NT2/D1 (cell line): ENCODE measurements around the gene SCEL.

ENCODE experiments used
- DNase-seq: peaks from one replicate; pipeline ENCODE4 v3.0.0-alpha.2; 2011; ENCODE audit warnings: low read depth, low spot score
- H3K27me3 ChIP-seq: 2 replicates; pipeline ENCODE4 v1.6.0; 2011; ENCODE audit warnings: mild to moderate bottlenecking; ENCODE audit not compliant: insufficient read length, insufficient read depth
- H3K36me3 ChIP-seq: 2 replicates; pipeline ENCODE4 v1.6.1; 2011; ENCODE audit warnings: mild to moderate bottlenecking, low read length, mixed read lengths; ENCODE audit not compliant: insufficient read depth, insufficient read length
- H3K4me1 ChIP-seq: 2 replicates; pipeline ENCODE4 v1.5.1; 2011; ENCODE audit not compliant: insufficient read depth, insufficient read length
- H3K4me3 ChIP-seq: 2 replicates; pipeline ENCODE4 v1.5.1; 2011; ENCODE audit warnings: low read depth; ENCODE audit not compliant: insufficient read length
- H3K9ac ChIP-seq: 2 replicates; pipeline ENCODE4 v1.6.0; 2011; ENCODE audit warnings: low read depth; ENCODE audit not compliant: insufficient read length
- H3K9me3 ChIP-seq: 2 replicates; pipeline ENCODE4 v1.5.1; 2011; ENCODE audit warnings: mild to moderate bottlenecking, low read length; ENCODE audit not compliant: insufficient read depth
- SUZ12 ChIP-seq: IDR thresholded peaks from 2 replicates; pipeline ENCODE4 v1.6.1; 2011; ENCODE audit not compliant: insufficient read length, insufficient read depth; ENCODE audit errors: extremely low read depth
- YY1 ChIP-seq: IDR thresholded peaks from 2 replicates; pipeline ENCODE4 v1.6.1; 2011; ENCODE audit not compliant: insufficient read length, insufficient read depth
- ZNF274 ChIP-seq: IDR thresholded peaks from 2 replicates; pipeline ENCODE4 v1.6.1; 2011; ENCODE audit warnings: mild to moderate bottlenecking, low read depth, low read length

SCEL gene

GRCh38 chr13:77521595-77522367, 13.7 kb upstream of the SCEL start:
- H3K36me3 ChIP-seq: no peaks in the 10 kb centered on the region
- H3K9ac ChIP-seq: no peak overlapping the region
- TF ChIP-seq SUZ12 (no peak), YY1 (no peak), ZNF274 (no peak)
- no peaks in the 10 kb centered on the region for H3K9me3 ChIP-seq
- no peak overlapping the region for H3K4me3 ChIP-seq
- H3K4me1 ChIP-seq: no peaks in the 10 kb centered on the region
- peak; percentile 27 for DNase-seq
- no peaks in the 10 kb centered on the region for H3K27me3 ChIP-seq

- Histone ChIP-seq H3K9ac (no peak overlapping the region), H3K9me3 (no peaks in the 10 kb centered on the region), H3K4me1 (no peaks in the 10 kb centered on the region), H3K4me3 (no peak overlapping the region), H3K27me3 (no peaks in the 10 kb centered on the region), H3K36me3 (no peaks in the 10 kb centered on the region)
- DNase-seq: no peak
- TF ChIP-seq YY1 (no peak), ZNF274 (no peak), SUZ12 (no peak)
These were observed 13.1 kb upstream of the SCEL start for GRCh38 chr13:77522444-77522843.

GRCh38 chr13:77523386-77523785, 12.1 kb upstream of the SCEL start:
- no peak for DNase-seq
- TF ChIP-seq SUZ12: no peak
- TF ChIP-seq YY1: no peak
- no peak for TF ChIP-seq ZNF274

GRCh38 chr13:77523834-77524728, 11.4 kb upstream of the SCEL start:
- Histone ChIP-seq H3K9me3 (no peaks in the 10 kb centered on the region), H3K36me3 (no peaks in the 10 kb centered on the region), H3K4me1 (no peaks in the 10 kb centered on the region), H3K4me3 (no peak overlapping the region), H3K27me3 (no peaks in the 10 kb centered on the region), H3K9ac (no peak overlapping the region)
- TF ChIP-seq YY1 (no peak), ZNF274 (no peak), SUZ12 (no peak)
- DNase-seq: no peak

More at GRCh38 chr13:77523386-77523785, 12.1 kb upstream of the SCEL start:
- H3K36me3 ChIP-seq: no peaks in the 10 kb centered on the region
- H3K27me3 ChIP-seq: no peaks in the 10 kb centered on the region
- no peaks in the 10 kb centered on the region for H3K4me1 ChIP-seq
- H3K9me3 ChIP-seq: no peaks in the 10 kb centered on the region
- no peak overlapping the region for H3K4me3 ChIP-seq
- no peak overlapping the region for H3K9ac ChIP-seq

DNA sequence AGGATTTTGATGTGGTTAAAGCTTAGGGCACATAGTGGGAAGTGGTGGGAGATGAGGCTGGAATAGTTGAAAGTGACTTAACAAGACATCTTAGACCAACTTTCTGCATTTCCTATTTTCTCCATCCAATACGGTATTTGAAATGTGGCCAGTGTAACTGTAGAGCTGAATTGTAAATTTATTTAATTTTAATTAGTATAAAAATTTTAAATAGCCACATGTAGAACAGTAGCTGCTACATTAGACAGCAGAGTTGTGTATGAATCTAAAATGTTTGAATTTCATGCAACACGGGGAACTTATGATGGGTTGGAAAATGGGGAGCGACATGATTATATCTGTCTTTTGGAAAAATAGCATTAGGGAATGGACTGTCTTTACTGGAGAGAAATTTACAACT, 7.1 kb upstream of the SCEL start:
- H3K9ac ChIP-seq: no peak overlapping the region
- no peak for TF ChIP-seq ZNF274
- no peaks in the 10 kb centered on the region for H3K27me3 ChIP-seq
- no peak for DNase-seq
- H3K4me1 ChIP-seq: no peaks in the 10 kb centered on the region
- no peaks in the 10 kb centered on the region for H3K9me3 ChIP-seq
- no peaks in the 10 kb centered on the region for H3K36me3 ChIP-seq
- no peak overlapping the region for H3K4me3 ChIP-seq

GRCh38 chr13:77528834-77529500, 6.5 kb upstream of the SCEL start:
- no peak overlapping the region for H3K9ac ChIP-seq
- DNase-seq: no peak
- TF ChIP-seq YY1 (no peak), SUZ12 (no peak), ZNF274 (no peak)
- no peaks in the 10 kb centered on the region for H3K9me3 ChIP-seq
- H3K27me3 ChIP-seq: no peaks in the 10 kb centered on the region
- H3K36me3 ChIP-seq: no peaks in the 10 kb centered on the region
- H3K4me3 ChIP-seq: no peak overlapping the region
- no peaks in the 10 kb centered on the region for H3K4me1 ChIP-seq

GRCh38 chr13:77529501-77529840, 6.0 kb upstream of the SCEL start:
- TF ChIP-seq ZNF274 (no peak), SUZ12 (no peak), YY1 (no peak)
- no peak overlapping the region for H3K9ac ChIP-seq
- H3K4me1 ChIP-seq: no peaks in the 10 kb centered on the region
- no peak overlapping the region for H3K4me3 ChIP-seq
- no peaks in the 10 kb centered on the region for H3K36me3 ChIP-seq
- DNase-seq: no peak
- no peaks in the 10 kb centered on the region for H3K27me3 ChIP-seq
- no peaks in the 10 kb centered on the region for H3K9me3 ChIP-seq
